ENCODE data around the gene GFI1. TPM values are rescaled to one million over a fixed set of nuclear protein-coding genes. Genes with fewer than 3 reads are reported as not detected.
"Not testable (repeated sequence)": the region's sequence is repeated elsewhere in the genome, so short reads cannot be mapped to it uniquely, and the experiment has no call there.

The GFI1 gene
- total RNA-seq, 1 donor from 2014 or later = 0.35 TPM

DNA sequence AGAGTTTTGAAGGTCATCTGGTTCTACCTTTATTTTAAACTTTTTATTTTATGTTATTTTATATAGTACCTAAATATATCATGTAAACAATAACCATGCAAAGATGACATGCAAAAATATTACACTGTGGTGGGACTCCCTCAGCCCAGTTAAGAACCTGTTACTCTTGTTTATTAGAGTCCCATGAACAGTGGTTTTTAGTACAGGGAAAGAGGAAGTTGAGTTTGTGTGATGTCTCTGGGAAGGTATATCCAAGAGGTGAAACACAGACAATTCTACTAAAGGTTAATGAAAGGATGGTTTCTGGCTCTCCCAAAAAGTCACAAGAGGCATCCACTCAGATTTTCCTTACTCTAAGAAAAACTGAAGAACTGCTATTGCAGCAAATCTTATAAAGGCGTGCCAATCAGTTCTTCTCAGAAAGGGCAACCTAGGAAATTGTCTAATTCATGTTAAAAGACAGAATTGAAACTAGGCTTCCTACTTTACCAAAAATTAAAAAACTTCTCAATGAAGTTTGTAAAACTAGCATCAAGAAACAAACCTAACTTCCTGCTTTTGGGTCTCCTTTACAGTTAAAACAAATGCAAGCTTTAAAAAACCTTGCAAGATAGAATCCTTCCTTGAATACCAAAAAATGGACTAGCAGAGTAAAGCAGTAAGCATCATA, 19.9 kb downstream of the GFI1 start:
- no peak for DNase-seq (ENCODE audit: extremely low read depth, low read depth, low spot score)

GRCh38 chr1:92465256-92465647, 21.5 kb downstream of the GFI1 start:
- no peak for DNase-seq (ENCODE audit: extremely low read depth, low read depth, low spot score)

DNA sequence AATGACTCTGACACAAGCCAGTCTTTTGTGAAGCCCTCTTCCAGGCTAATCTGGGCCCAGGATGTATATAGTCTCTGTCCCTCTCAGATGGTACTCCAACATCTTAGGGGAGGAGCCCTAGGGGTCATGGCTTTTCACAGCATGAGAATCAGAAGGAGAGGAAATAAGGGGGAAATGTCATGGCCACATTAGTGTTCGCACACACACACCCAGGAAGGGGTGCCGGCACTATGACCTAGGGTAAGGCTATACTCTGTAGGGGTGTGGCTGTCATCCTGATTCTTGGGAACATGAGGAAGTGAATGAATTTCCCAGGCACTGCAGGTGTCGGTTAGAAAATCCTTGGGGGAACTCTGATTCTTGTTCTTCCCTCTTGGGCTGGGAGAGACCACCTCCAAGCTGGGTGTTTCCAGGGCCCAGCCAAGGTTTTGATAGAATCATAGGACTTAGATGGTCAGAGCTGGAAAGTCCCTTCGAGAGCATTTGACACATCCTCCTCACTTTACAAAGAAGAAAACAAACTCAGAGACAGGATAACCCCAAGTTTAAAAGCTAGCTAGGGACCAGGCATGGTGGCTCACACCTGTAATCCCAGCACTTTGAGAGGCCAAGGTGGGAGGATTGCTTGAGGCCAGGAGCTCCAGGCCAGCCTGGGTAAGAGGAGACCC, 22.0 kb downstream of the GFI1 start:
- no peak for DNase-seq (ENCODE audit: extremely low read depth, low read depth, low spot score)

DNA sequence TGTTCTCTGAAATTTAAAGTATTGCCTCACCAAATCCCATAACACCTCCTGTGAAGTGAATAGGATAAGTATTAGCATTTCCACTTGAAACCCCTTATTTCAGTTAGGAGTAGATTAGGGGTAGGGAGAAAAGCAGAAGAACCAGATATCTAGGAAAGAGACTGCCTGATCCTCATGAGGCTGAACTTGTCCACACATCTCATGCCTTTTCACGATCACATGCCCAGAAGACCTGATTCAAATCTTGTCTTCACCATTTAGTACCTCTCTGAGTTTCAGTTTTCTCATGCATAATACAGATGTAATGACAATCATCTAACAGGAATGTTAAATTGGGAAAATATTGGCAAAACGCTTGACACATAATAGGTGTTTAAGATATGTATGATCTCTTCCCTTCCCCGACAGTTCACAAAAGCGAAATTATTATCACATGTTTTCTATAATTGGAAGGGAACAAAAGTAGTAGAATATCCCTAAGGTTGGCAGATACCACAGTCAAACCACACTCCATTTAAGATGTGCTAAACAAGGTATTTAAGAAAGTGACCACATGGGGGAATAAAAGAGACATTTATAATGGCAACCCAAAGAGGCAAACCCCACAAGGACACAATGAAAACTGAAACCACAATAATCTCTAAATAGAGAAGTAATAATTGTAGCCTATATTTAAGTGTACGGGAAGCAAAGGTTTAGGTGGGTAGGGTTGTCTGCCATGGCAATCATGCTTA, 25.2 kb downstream of the GFI1 start:
- DNase-seq (ENCODE audit: extremely low read depth, low read depth, low spot score) = no peak

- DNase-seq (ENCODE audit: extremely low read depth, low read depth, low spot score) = no peak
Observed at GRCh38 chr1:92459871-92460320, 26.8 kb downstream of the GFI1 start.

DNA sequence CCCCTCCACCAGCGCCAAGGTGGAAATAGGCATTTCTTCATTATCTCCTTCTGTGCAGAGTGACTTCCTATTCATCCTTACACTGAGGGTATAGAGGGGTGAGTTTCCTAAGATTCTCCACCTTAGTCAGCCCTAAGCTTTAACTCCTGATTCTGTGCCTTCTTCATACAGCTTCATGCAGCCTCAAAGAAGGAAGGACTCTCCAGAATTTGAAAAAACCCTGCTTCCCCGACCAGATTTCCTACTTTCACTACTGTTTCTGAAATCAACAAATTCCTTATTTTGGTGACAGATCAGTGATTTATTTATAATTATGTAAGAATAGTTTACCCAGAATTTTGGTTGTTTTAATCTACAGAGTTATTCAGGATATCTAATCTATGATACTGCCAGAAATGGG, 28.6 kb downstream of the GFI1 start:
- no peak for DNase-seq (ENCODE audit: extremely low read depth, low read depth, low spot score)

DNA sequence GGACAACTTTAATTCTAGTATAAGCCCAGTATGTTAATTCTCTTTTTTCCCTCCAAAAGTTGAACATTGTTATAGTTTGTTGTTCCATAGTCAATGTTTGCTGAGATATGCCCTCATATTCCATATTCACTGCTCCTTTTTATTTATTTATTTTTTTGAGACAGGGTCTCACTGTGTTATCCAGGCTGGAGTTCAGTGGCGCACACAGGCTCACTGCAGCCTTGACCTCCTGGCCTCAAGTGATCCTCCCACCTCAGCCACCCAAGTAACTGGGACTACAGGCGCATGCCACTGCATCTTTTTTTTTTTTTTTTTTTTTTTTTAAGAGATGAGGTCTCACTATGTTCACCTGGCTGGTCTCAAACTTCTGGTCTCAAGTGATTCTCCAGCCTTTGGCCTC, 38.7 kb downstream of the GFI1 start:
- no peak for DNase-seq (ENCODE audit: extremely low read depth, low read depth, low spot score)

DNA sequence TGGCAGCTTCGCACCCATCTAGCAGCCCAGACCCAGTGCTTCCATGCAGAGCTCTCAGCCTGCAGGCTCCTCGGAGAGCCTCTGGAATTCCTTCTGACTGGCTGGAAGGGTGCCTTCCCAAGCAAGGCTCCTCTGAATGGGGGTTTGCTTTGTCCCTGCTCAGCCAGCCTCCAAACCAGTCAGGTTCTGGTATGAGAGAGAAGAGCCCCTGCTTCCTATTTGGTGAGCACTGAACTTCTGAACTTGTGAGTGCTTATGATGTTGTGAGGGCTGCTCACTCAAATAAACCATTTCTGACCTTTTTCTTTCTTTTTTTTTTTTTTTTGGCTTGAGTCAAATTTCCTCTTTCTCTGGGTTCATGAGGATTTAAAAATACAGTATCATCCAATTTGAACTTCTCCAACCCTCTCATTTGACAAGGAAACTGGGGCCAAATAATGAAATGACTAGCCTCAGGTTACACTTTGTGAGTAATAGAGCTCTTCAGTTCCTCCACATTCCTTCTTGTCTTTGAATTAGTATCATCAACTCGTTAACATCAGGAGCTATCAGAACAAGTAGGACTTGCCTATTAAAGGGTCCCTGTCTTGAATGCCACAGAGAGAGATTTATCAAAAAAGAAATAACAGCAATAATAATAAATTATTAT, 39.6 kb downstream of the GFI1 start:
- no peak for DNase-seq (ENCODE audit: extremely low read depth, low read depth, low spot score)

DNA sequence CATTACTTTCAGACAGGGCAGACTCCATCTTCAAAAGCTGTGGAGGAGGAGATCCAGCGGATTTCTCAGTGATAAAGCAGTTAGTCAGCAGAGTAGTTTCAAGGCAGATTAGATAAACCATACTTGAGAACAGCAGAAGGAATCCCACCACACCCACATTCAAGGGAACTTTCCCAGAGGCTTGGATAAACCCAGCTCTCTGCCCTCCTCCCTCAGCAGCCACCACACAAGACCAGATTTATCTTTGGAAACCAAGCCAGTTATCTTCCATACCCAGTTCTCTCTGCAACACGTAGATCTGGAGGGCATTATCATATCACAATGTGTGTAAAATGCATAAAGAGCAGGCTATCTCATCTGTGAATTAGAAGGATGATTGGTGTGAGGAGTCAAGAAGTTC, 40.2 kb downstream of the GFI1 start:
- no peak for DNase-seq (ENCODE audit: extremely low read depth, low read depth, low spot score)

- DNase-seq (ENCODE audit: extremely low read depth, low read depth, low spot score) = no peak
Observed at GRCh38 chr1:92445865-92446264, 40.9 kb downstream of the GFI1 start.

- no peak for DNase-seq (ENCODE audit: extremely low read depth, low read depth, low spot score)
Observed at GRCh38 chr1:92444351-92444750, 42.4 kb downstream of the GFI1 start.

DNA sequence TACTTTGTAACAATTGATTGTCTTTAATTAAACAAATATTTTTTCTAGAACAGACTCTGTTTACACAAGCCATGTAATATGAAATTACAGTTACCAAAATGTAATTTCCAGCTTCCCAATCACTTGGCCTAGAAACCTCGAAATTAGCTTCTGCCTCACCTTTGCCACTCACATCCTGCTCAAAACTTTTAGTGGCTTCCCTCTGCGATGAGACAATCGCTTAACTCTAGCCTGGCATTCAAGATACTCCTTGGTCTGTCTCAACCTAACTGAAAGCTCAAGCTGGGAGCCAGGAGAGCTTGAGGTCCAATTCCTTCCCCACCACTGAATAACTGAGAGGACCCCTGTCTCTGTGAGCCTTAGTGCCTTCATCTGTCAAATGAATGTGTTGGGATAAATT, 42.8 kb downstream of the GFI1 start:
- DNase-seq (ENCODE audit: extremely low read depth, low read depth, low spot score) = no peak

GRCh38 chr1:92442351-92442750, 44.4 kb downstream of the GFI1 start:
- DNase-seq (ENCODE audit: extremely low read depth, low read depth, low spot score) = no peak

GRCh38 chr1:92441697-92442342, 44.9 kb downstream of the GFI1 start:
- no peak for DNase-seq (ENCODE audit: extremely low read depth, low read depth, low spot score)

DNA sequence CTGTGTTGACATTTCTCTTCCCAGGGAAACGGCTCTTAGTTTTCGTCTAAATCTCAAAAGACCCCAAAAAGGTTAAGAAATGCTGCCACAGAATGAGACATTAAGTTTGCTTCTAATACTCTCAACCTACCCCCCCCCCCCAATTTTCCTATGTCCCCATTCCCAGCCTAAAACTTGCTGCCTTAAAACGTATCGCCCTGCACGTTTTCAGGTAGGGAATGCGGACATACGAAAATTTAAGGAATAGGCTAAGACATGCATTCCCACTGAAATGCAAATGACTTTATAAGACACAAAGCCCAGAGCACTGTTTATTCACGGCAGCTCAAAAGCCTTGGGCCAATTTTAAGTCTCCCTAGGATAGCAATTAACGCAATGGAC, 45.4 kb downstream of the GFI1 start:
- DNase-seq (ENCODE audit: extremely low read depth, low read depth, low spot score) = no peak

DNA sequence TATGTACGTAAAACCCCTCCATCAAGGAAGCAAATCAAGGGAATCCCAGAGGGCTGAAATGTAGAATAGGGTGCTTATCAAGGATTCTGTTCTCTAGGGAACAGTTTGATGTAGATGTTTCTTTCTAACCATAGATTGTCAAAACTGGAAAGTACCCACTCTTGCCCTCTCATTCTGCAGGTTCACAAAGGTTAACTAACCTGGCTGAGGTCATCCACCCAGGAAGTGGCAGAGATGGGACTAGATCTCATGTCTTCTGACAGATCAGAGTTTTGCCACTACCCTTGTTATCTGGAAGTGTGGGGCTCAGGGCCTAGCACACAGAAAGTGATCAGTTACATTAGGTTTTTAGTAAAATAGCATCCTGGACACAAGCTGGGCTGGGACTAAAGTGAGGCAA, 47.4 kb downstream of the GFI1 start:
- no peak for DNase-seq (ENCODE audit: extremely low read depth, low read depth, low spot score)

- DNase-seq (ENCODE audit: extremely low read depth, low read depth, low spot score) = not testable (repeated sequence)
Observed at GRCh38 chr1:92434572-92434971, 52.2 kb downstream of the GFI1 start.

DNA sequence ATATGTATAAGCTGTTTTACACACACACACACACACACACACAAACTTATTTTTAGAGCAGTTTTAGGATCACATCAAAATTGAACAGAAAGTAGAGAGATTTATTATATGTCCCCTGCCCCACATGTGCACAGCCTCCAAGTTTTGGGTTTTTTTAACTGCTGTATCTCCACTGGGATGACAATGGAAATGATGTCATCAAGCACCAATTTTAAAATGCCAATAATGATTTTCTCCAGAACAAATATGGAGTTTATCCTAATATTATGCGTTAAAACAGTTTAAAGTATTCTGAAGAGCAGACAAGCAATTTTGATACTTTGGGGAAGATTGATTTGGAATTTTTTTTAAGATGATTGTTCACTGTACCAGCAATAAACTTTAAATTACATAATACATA, 56.7 kb downstream of the GFI1 start:
- DNase-seq (ENCODE audit: extremely low read depth, low read depth, low spot score) = no peak

DNA sequence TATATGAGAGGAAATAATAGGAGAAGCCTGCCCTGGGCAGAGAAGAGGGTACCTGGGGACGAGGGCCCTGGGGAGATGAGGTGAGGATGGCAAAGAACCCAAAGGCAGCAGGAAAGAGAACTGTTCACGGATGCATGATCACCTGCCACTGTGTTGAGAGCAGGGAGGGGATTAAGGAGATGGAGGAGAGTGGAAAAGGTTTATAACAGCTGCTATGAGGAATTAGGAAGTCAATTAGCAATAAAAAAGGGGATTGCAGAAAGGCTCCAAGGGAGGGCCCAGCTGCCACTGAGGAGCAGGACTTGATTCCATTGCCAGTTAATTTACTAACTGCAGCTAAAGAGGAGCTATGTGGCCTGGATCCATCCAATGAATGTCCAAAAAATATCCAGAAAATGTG, 61.1 kb downstream of the GFI1 start:
- DNase-seq (ENCODE audit: extremely low read depth, low read depth, low spot score) = no peak
